Fibroblast of skin of left quadriceps (primary cell): ENCODE measurements around the gene STC2.
"Not testable (repeated sequence)": the region's sequence is repeated elsewhere in the genome, so short reads cannot be mapped to it uniquely, and the experiment has no call there.

Experiments
- DNase-seq, 2 experiments: peaks; one replicate each; pipeline ENCODE4 v3.0.0-alpha.2; 2013; ENCODE audit warnings: low read depth in 2 of 2

STC2 gene

GRCh38 chr5:173296737-173297676 lies 31.2 kb downstream of the STC2 start:
- DNase-seq, result no peak

DNA sequence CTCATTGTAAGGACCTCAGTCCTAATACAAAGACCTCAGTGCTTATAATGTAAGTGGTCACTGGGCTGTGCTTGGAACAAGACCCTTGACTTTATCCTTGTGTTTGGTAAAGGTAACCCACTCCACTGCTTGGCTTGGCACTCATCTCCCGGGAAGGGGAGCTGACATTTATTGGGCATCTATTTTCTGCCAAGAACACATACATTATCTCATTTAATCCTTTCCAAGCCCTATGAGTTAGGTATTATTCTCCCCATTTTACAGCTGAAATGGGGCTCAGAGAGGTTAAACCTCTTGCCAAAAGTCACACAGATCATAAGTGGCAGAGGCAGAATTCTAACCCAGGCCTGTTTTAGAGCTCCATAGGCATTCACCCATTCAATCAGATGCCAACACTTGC lies 32.4 kb downstream of the STC2 start:
- DNase-seq, result no peak

GRCh38 chr5:173294673-173295320 lies 33.4 kb downstream of the STC2 start:
- DNase-seq, result no peak

- DNase-seq, result peak; percentile 64 to 66
Measured at GRCh38 chr5:173293817-173294672, 34.2 kb downstream of the STC2 start.

- no peak for DNase-seq
Measured at GRCh38 chr5:173291722-173292658, 36.2 kb downstream of the STC2 start.

GRCh38 chr5:173290477-173291131 lies 37.6 kb downstream of the STC2 start:
- DNase-seq, result no peak

- DNase-seq, result no peak
Measured at GRCh38 chr5:173289372-173289771, 38.8 kb downstream of the STC2 start.

- no peak for DNase-seq
Measured at GRCh38 chr5:173288632-173289031, 39.6 kb downstream of the STC2 start.

DNA sequence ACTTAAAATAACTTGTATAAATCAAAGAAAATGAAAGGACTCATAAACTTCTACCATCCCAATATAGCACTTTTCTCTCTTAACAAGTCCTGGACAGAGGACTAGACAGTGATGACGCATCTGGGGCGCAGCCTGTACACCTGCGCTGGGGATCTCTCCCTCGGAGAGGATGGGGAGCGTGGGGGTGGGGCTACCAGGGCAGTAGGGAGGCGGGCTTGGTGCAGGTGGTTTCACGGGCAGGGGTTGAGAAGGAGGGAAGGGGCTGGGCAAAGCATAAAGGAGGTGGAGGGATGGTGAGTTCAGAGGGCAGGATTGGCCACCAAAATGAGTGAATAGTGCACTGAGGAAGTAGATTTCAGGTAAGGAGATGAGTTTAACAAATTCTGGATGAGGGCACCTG lies 41.1 kb downstream of the STC2 start:
- DNase-seq, result no peak

DNA sequence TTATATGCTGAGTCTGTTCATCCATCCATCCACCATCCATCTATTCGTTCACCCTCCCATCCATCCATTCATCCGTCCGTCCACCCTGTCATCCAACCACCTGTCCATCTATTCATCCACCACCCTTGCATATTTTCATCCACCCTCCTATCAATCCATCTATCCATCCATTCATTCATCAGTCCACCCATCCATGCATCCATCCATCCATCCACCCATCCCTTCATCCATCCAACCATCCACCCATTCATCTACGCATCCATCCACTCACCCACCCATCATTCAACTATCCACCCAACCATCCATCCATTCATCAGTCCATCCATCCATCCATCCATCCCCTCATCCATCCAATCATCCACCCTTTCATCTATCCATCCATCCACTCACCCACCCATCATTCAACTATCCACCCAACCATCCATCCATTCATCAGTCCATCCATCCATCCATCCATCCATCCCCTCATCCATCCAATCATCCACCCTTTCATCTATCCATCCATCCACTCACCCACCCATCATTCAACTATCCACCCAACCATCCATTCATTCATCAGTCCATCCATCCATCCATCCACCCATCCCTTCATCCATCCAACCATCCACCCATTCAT lies 43.8 kb downstream of the STC2 start:
- not testable (repeated sequence) for DNase-seq

DNA sequence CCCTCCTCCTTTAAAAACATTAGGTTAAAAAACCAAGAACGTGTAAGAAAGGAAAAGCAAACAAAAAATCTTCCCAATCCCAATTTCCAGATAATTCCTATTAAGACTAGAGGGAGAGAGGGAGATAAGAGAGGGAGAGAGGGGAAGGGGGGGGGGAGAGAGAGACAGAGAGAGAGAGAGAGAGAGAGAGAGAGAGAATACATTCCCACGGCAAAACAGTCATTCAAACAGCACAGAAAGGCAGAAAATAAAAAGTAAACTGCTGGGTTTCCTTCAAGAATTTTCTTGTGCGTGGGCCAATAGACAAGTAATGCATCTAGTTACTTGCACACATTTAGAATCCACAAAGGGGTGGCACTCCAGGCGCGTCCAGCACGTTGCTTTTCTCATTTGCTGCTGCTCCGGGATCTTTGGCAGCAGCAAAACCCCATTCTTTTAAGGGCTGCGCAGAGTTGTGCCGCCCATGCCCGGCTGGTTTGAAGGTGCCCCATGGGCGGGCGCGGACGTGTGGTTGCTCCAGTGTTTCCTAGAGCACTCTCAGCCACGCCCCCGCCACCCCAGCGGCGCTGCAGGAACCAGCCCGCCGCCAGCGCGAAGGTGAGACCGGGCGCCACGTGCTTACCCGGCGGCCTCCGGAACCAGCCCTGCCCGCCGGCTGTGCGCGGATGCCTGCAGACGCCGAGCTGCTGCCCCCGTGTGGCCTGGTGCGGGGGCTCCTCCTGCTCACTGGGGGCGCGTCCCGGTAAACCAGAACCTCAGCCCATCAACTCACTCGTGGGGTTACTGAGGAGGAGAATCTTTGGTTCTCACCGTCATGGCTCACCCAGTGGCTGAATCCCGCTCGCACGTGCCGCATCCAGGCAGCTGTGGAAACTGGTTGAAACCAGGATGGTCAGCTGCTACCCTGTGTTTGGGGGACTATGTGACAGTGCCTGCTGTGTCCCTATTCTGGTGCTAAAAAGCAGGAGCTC lies 44.6 kb downstream of the STC2 start:
- no peak for DNase-seq

- DNase-seq, result no peak
Measured at GRCh38 chr5:173282916-173283315, 45.3 kb downstream of the STC2 start.

- no peak for DNase-seq
Measured at GRCh38 chr5:173281910-173282309, 46.3 kb downstream of the STC2 start.

- no peak for DNase-seq
Measured at GRCh38 chr5:173279166-173279565, 49.0 kb downstream of the STC2 start.

GRCh38 chr5:173278641-173279040 lies 49.6 kb downstream of the STC2 start:
- DNase-seq, result no peak

GRCh38 chr5:173278172-173278571 lies 50.0 kb downstream of the STC2 start:
- no peak for DNase-seq

DNA sequence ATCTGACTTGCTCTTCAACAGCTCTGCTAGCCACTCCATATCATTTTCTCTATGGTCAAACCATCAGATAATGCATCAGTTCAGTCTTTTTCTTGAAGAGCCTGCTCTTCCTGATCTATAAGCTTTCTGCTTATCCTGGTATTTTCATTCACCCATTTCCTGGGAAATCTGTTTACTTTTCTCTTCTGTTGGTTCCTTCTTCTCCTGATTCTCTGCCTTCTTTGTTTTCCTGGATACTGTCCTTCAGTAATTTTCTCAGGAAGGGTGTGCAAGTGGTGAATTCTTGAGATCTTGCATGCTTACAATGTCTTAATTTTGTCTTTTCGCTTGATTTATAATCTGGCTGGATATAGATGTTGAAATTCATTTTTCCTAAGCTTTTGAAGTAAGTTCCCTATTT lies 53.4 kb downstream of the STC2 start:
- no peak for DNase-seq

- DNase-seq, result no peak
Measured at GRCh38 chr5:173271419-173271818, 56.8 kb downstream of the STC2 start.
